ENCODE measurements around the gene LRRC15.

- TF ChIP-seq, protein P1, sequence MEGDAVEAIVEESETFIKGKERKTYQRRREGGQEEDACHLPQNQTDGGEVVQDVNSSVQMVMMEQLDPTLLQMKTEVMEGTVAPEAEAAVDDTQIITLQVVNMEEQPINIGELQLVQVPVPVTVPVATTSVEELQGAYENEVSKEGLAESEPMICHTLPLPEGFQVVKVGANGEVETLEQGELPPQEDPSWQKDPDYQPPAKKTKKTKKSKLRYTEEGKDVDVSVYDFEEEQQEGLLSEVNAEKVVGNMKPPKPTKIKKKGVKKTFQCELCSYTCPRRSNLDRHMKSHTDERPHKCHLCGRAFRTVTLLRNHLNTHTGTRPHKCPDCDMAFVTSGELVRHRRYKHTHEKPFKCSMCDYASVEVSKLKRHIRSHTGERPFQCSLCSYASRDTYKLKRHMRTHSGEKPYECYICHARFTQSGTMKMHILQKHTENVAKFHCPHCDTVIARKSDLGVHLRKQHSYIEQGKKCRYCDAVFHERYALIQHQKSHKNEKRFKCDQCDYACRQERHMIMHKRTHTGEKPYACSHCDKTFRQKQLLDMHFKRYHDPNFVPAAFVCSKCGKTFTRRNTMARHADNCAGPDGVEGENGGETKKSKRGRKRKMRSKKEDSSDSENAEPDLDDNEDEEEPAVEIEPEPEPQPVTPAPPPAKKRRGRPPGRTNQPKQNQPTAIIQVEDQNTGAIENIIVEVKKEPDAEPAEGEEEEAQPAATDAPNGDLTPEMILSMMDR (IDR thresholded peaks at IDR 0.05), result no peak
- TF ChIP-seq EP300 (IDR thresholded peaks at IDR 0.05; ENCODE audit: low read depth), result no peak
These were observed 31.4 kb downstream of the LRRC15 start for GRCh38 chr3:194337965-194338753.

Data from transverse colon (tissue), 3 donors.